ENCODE measurements around the gene CMC1. TPM values are rescaled to one million over a fixed set of nuclear protein-coding genes. Genes with fewer than 3 reads are reported as not detected.

Gene CMC1
- total RNA-seq, 6 donors from 2014 or later: 4.6 to 20.7 (median 14.1) TPM

DNA sequence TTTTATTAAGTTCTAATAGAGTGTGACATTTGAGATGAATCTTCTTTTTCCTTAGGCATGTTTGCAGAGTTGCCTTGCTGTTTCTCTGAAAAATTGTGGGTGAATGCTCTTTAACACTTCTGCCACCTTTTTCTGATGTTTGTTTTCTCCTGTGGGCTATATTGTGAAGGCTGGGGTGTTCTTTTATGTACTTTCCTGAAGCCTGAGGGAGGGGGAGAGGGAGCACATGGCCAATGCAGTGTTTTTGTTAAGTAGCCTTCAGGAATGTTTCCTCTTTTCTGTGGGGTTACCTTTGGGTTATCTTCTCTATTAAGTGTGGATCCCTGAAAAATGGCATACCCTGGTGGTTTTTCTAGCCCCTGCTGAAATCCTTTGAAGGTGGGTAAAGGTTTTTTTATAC is 50.2 kb downstream of the CMC1 start:
- Histone ChIP-seq H3K27me3 (no peaks in the 10 kb centered on the region), H3K4me3 (no peak overlapping the region), H3K9me3 (no peaks in the 10 kb centered on the region), H3K4me1 (peaks cover 0 to 4% (median 0%) of the 10 kb centered on the region in 4 donors), H3K36me3 (no peaks in the 10 kb centered on the region), H3K27ac (no peak overlapping the region)
- no peak for ATAC-seq (ENCODE audit: low FRiP score in 2 of 2)
- DNase-seq: no peak
- no peak for TF ChIP-seq EP300 (IDR thresholded peaks at IDR 0.05)
- no peak for TF ChIP-seq POLR2AphosphoS5 (IDR thresholded peaks at IDR 0.05)
- TF ChIP-seq, protein P1, sequence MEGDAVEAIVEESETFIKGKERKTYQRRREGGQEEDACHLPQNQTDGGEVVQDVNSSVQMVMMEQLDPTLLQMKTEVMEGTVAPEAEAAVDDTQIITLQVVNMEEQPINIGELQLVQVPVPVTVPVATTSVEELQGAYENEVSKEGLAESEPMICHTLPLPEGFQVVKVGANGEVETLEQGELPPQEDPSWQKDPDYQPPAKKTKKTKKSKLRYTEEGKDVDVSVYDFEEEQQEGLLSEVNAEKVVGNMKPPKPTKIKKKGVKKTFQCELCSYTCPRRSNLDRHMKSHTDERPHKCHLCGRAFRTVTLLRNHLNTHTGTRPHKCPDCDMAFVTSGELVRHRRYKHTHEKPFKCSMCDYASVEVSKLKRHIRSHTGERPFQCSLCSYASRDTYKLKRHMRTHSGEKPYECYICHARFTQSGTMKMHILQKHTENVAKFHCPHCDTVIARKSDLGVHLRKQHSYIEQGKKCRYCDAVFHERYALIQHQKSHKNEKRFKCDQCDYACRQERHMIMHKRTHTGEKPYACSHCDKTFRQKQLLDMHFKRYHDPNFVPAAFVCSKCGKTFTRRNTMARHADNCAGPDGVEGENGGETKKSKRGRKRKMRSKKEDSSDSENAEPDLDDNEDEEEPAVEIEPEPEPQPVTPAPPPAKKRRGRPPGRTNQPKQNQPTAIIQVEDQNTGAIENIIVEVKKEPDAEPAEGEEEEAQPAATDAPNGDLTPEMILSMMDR (IDR thresholded peaks at IDR 0.05): no peak
- no peak for TF ChIP-seq POLR2A (IDR thresholded peaks at IDR 0.05)

GRCh38 chr3:28292622-28293021 is 51.2 kb downstream of the CMC1 start:
- no peaks in the 10 kb centered on the region for H3K27me3 ChIP-seq
- H3K4me1 ChIP-seq: no peaks in the 10 kb centered on the region
- no peak overlapping the region for H3K4me3 ChIP-seq
- H3K9me3 ChIP-seq: no peaks in the 10 kb centered on the region
- no peaks in the 10 kb centered on the region for H3K36me3 ChIP-seq
- DNase-seq: no peak
- ATAC-seq (ENCODE audit: low FRiP score in 2 of 2): no peak
- H3K27ac ChIP-seq: no peak overlapping the region
- TF ChIP-seq, protein P1 (IDR thresholded peaks at IDR 0.05): no peak
- no peak for TF ChIP-seq POLR2A (IDR thresholded peaks at IDR 0.05)
- TF ChIP-seq POLR2AphosphoS5 (IDR thresholded peaks at IDR 0.05): no peak
- no peak for TF ChIP-seq EP300 (IDR thresholded peaks at IDR 0.05)
- 77 to 82% methylated on average over 4 of the region's 4 CpGs for WGBS, 2 donors

GRCh38 chr3:28294667-28295413 is 53.4 kb downstream of the CMC1 start:
- ATAC-seq (ENCODE audit: low FRiP score in 2 of 2): no peak
- WGBS, 2 donors: 77 to 84% methylated on average over 7 of the region's 7 CpGs

DNA sequence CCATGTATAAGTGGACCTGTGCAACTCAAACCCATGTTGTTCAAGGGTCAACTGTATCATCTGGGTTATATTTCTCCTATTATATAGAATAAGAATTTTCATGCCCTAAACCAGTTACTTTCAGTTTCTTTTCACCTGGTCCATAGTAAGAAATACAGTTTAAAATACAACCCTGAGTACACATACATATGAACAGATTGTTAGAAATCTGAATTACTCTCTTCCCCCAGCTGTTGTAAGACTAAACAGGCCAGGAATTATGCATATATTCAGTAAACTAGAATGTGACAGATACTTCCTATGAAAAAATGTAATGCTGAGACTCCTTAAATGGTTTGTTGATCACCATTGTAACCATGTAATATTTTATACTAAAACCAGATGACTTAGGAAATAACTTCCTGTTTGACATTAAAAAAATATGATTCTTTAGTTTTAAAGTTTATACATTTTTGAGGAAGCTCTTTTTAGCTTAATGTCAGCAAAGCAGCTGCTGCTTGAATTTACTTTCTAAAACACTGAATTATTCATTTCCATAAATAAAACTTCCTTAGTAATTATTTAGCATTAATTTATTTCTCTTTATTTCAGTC is 54.6 kb downstream of the CMC1 start:
- no peak for TF ChIP-seq POLR2A (IDR thresholded peaks at IDR 0.05)
- no peak for TF ChIP-seq EP300 (IDR thresholded peaks at IDR 0.05)
- TF ChIP-seq, protein P1 (IDR thresholded peaks at IDR 0.05): no peak
- no peak for TF ChIP-seq POLR2AphosphoS5 (IDR thresholded peaks at IDR 0.05)
- ATAC-seq (ENCODE audit: low FRiP score in 2 of 2): no peak
- H3K4me3 ChIP-seq: peak overlapping the region in 1 of 4 donors; percentile 16

More at GRCh38 chr3:28294667-28295413, 53.4 kb downstream of the CMC1 start:
- no peak for TF ChIP-seq POLR2A (IDR thresholded peaks at IDR 0.05)
- TF ChIP-seq, protein P1 (IDR thresholded peaks at IDR 0.05): no peak
- TF ChIP-seq EP300 (IDR thresholded peaks at IDR 0.05): no peak
- no peak for TF ChIP-seq POLR2AphosphoS5 (IDR thresholded peaks at IDR 0.05)
- Histone ChIP-seq H3K27me3 (no peaks in the 10 kb centered on the region), H3K4me3 (peak overlapping the region in 1 of 4 donors; percentile 16), H3K36me3 (no peaks in the 10 kb centered on the region), H3K27ac (peak overlapping the region in 2 of 4 donors; percentile 3 to 44), H3K9me3 (no peaks in the 10 kb centered on the region), H3K4me1 (no peaks in the 10 kb centered on the region)
- DNase-seq: no peak

More for the DNA sequence above, 54.6 kb downstream of the CMC1 start:
- DNase-seq: no peak
- H3K27ac ChIP-seq: peak overlapping the region in 1 of 4 donors; percentile 44
- H3K36me3 ChIP-seq: no peaks in the 10 kb centered on the region
- H3K27me3 ChIP-seq: no peaks in the 10 kb centered on the region
- no peaks in the 10 kb centered on the region for H3K9me3 ChIP-seq
- no peaks in the 10 kb centered on the region for H3K4me1 ChIP-seq

All from upper lobe of left lung (tissue), 6 donors.